ENCODE measurements around the gene MAP9. TPM values are rescaled to one million over a fixed set of nuclear protein-coding genes. Genes with fewer than 3 reads are reported as not detected.
"Not testable (repeated sequence)": the region's sequence is repeated elsewhere in the genome, so short reads cannot be mapped to it uniquely, and the experiment has no call there.

The MAP9 gene
- total RNA-seq: 10 to 100 TPM; 19.5 to 29.7 TPM
- total RNA-seq: 13.1 to 19.5 reads per million in 2 donors

- Mint-ChIP-seq H3K4me1 (peaks cover 8% of the 10 kb centered on the region), H3K4me3 (peak within 1 kb of the TSS; percentile 89), H3K36me3 (ENCODE audit: low read depth) (no peaks in the 10 kb centered on the region), H3K27me3 (no peaks in the 10 kb centered on the region), H3K27ac (peak within 1 kb of the TSS; percentile 94)
- ATAC-seq: peak; percentile 90
- DNase-seq: peak; percentile 72 to 84 (median 80)
- no peaks in the 10 kb centered on the region for H3K9me3 ChIP-seq (ENCODE audit: control insufficient read depth, low read length, poor library complexity, severe bottlenecking)
These were observed at the start of gene MAP9 for GRCh38 chr4:155376387-155377268. MAP9 (minus strand) TSS chr4:155376965; CDS start chr4:155375850, 1,115 bp downstream.

DNA sequence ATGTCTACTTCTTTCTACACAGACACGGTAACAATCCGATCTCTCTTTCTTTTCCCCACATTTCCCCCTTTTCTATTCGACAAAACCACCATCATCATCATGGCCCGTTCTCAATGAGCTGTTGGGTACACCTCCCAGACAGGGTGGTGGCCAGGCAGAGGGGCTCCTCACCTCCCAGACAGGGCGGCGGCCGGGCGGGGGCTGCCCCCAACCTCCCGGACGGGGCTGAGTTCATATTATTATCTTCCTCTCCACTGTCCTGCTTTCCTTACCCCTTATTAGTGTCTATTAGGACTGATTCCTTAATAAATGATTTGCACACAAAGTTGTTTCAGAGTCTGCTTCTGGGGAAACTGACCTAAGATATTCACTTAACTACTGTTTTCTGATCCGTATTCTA lies 48.0 kb upstream of the MAP9 start:
- not testable (repeated sequence) for H3K27ac Mint-ChIP-seq; DNase-seq; H3K4me3 Mint-ChIP-seq; H3K4me1 Mint-ChIP-seq; H3K9me3 ChIP-seq (ENCODE audit: control insufficient read depth, low read length, poor library complexity, severe bottlenecking); ATAC-seq; H3K36me3 Mint-ChIP-seq (ENCODE audit: low read depth)
- H3K27me3 Mint-ChIP-seq: peaks cover 36% of the 10 kb centered on the region

DNA sequence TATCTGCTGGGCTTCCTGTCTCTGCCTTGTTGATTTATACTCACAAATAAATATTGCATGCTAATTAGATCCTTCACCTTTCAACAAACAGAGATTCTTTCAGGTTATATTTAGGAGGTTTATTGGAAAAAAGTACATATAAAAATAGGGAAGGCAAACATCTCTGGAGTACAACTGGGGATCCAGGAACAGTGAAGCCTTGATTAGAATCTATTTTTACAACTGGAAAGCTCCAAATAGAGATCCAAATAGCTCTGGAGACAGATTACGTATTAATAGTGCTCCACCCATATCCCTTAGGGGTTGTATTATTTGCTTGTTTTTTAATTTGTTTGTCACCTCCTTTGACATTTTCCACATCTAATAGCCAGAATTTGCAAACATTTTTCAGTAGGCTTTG lies 46.9 kb upstream of the MAP9 start:
- Mint-ChIP-seq H3K36me3 (ENCODE audit: low read depth) (no peaks in the 10 kb centered on the region), H3K27me3 (peaks cover 29% of the 10 kb centered on the region), H3K4me1 (no peaks in the 10 kb centered on the region), H3K4me3 (no peak overlapping the region), H3K27ac (no peak overlapping the region)
- ATAC-seq: no peak
- no peak for DNase-seq
- no peaks in the 10 kb centered on the region for H3K9me3 ChIP-seq (ENCODE audit: control insufficient read depth, low read length, poor library complexity, severe bottlenecking)

DNA sequence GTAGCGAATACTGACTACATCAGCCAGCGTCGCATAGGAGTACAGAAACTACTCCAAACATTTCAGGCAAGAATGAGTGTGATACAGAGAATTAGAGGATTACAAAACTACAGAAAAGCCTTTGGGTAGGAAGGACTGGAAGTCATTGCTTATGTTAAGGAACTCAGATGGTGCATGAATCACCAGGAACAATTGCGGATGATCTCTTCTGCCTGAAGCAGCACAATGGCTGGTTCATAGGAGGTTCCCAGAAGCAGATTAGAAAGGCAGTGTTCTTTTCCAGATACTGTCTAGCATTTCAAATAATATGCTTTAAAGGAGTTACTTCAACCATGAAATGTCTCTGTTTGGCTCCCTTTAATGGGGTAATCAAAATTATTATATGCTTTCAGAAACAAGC lies 42.5 kb upstream of the MAP9 start:
- no peak for DNase-seq

DNA sequence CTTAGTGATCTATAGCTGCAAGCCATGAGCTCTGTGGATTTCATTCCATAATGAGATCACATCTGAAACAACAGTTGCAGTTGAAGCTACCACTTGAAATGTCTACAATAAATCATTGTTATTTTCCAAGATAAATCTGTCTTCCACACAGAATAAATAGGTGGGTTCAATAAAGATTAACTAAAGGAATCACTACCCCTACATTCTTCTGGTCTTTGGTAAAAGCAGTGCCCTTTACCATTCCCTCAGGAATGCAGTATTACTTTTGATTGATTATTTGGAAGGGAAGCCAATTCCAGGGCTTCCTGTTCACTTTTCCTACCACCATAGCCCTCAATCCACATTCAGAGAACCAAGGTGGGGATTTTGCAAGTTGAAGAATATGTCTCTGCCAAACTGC lies 38.9 kb upstream of the MAP9 start:
- Mint-ChIP-seq H3K4me1 (no peaks in the 10 kb centered on the region), H3K36me3 (ENCODE audit: low read depth) (peaks cover 2% of the 10 kb centered on the region), H3K4me3 (no peak overlapping the region), H3K27ac (no peak overlapping the region), H3K27me3 (peaks cover 5% of the 10 kb centered on the region)
- ATAC-seq (no peak), DNase-seq (no peak)
- no peaks in the 10 kb centered on the region for H3K9me3 ChIP-seq (ENCODE audit: control insufficient read depth, low read length, poor library complexity, severe bottlenecking)

More for the DNA sequence above, 42.5 kb upstream of the MAP9 start:
- Mint-ChIP-seq H3K27me3 (peaks cover 29% of the 10 kb centered on the region), H3K4me1 (no peaks in the 10 kb centered on the region), H3K4me3 (no peak overlapping the region), H3K27ac (no peak overlapping the region), H3K36me3 (ENCODE audit: low read depth) (no peaks in the 10 kb centered on the region)
- no peak for ATAC-seq
- no peaks in the 10 kb centered on the region for H3K9me3 ChIP-seq (ENCODE audit: control insufficient read depth, low read length, poor library complexity, severe bottlenecking)

DNA sequence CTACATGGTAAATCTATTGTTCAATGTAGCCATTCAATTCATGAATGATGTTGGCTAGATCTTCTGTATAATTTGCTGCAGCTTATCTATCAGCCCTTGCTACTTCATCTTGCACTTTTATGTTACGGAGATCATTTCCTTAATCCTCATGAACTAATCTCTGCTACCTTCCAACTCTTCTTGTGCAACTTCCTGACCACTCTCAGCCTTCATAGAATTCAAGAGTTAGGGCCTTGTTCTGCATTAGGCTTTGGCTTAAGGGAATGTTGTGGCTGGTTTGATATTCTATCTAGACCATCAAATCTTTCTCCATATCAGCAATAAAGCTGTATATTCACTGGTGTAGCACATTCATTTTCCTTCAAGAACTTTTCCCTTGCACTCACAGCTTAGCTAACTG lies 36.7 kb upstream of the MAP9 start:
- DNase-seq (no peak), ATAC-seq (no peak)
- H3K4me3 Mint-ChIP-seq: no peak overlapping the region
- no peaks in the 10 kb centered on the region for H3K4me1 Mint-ChIP-seq
- no peaks in the 10 kb centered on the region for H3K9me3 ChIP-seq (ENCODE audit: control insufficient read depth, low read length, poor library complexity, severe bottlenecking)
- H3K27ac Mint-ChIP-seq: no peak overlapping the region
- H3K36me3 Mint-ChIP-seq (ENCODE audit: low read depth): peaks cover 2% of the 10 kb centered on the region
- peaks cover 9% of the 10 kb centered on the region for H3K27me3 Mint-ChIP-seq

GRCh38 chr4:155411546-155411945 lies 34.8 kb upstream of the MAP9 start:
- Mint-ChIP-seq H3K27ac (no peak overlapping the region), H3K4me3 (no peak overlapping the region), H3K27me3 (peaks cover 14% of the 10 kb centered on the region), H3K36me3 (ENCODE audit: low read depth) (peaks cover 2% of the 10 kb centered on the region), H3K4me1 (no peaks in the 10 kb centered on the region)
- ATAC-seq (no peak), DNase-seq (no peak)
- no peaks in the 10 kb centered on the region for H3K9me3 ChIP-seq (ENCODE audit: control insufficient read depth, low read length, poor library complexity, severe bottlenecking)

- Mint-ChIP-seq H3K27me3 (peaks cover 20% of the 10 kb centered on the region), H3K4me1 (no peaks in the 10 kb centered on the region), H3K36me3 (ENCODE audit: low read depth) (peaks cover 2% of the 10 kb centered on the region), H3K27ac (no peak overlapping the region), H3K4me3 (no peak overlapping the region)
- DNase-seq (no peak), ATAC-seq (no peak)
- no peaks in the 10 kb centered on the region for H3K9me3 ChIP-seq (ENCODE audit: control insufficient read depth, low read length, poor library complexity, severe bottlenecking)
These were observed 32.0 kb upstream of the MAP9 start for GRCh38 chr4:155408796-155409195.

GRCh38 chr4:155407480-155407879 lies 30.7 kb upstream of the MAP9 start:
- no peaks in the 10 kb centered on the region for H3K4me1 Mint-ChIP-seq
- peaks cover 25% of the 10 kb centered on the region for H3K27me3 Mint-ChIP-seq
- ATAC-seq: no peak
- no peak overlapping the region for H3K27ac Mint-ChIP-seq
- H3K4me3 Mint-ChIP-seq: no peak overlapping the region
- H3K9me3 ChIP-seq (ENCODE audit: control insufficient read depth, low read length, poor library complexity, severe bottlenecking): no peaks in the 10 kb centered on the region
- DNase-seq: no peak
- peaks cover 2% of the 10 kb centered on the region for H3K36me3 Mint-ChIP-seq (ENCODE audit: low read depth)

GRCh38 chr4:155405059-155405458 lies 28.3 kb upstream of the MAP9 start:
- Mint-ChIP-seq H3K36me3 (ENCODE audit: low read depth) (no peaks in the 10 kb centered on the region), H3K4me1 (peaks cover 3% of the 10 kb centered on the region), H3K27me3 (peaks cover 29% of the 10 kb centered on the region)

DNA sequence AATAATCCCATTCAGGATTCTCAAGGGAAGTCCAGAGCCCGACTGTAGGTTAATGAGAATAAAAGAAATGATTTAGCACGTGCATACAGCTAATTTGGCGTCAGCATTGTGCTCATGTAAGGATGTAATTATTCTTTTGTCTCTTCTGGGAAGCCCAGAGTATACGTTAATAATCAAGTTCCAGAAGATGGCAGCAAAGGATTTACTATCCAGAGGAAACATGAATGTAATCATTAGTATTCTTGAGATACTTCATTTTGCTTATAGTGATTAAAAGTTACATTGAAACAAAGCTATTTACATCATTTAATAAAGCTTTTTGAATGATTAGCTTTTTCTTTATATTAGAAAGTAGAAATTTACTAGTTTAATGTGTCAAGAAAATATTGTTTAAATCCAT lies 27.1 kb upstream of the MAP9 start:
- no peak overlapping the region for H3K4me3 Mint-ChIP-seq
- DNase-seq: no peak
- peaks cover 3% of the 10 kb centered on the region for H3K4me1 Mint-ChIP-seq

More at GRCh38 chr4:155405059-155405458, 28.3 kb upstream of the MAP9 start:
- no peak overlapping the region for H3K27ac Mint-ChIP-seq
- no peak for ATAC-seq
- H3K9me3 ChIP-seq (ENCODE audit: control insufficient read depth, low read length, poor library complexity, severe bottlenecking): no peaks in the 10 kb centered on the region
- DNase-seq: no peak
- no peak overlapping the region for H3K4me3 Mint-ChIP-seq

GRCh38 chr4:155402941-155403340 lies 26.2 kb upstream of the MAP9 start:
- H3K27me3 Mint-ChIP-seq: peaks cover 34% of the 10 kb centered on the region
- H3K4me3 Mint-ChIP-seq: no peak overlapping the region
- ATAC-seq: no peak
- H3K27ac Mint-ChIP-seq: no peak overlapping the region
- H3K9me3 ChIP-seq (ENCODE audit: control insufficient read depth, low read length, poor library complexity, severe bottlenecking): no peaks in the 10 kb centered on the region
- no peaks in the 10 kb centered on the region for H3K36me3 Mint-ChIP-seq (ENCODE audit: low read depth)
- no peak for DNase-seq
- H3K4me1 Mint-ChIP-seq: peaks cover 3% of the 10 kb centered on the region

More for the DNA sequence above, 27.1 kb upstream of the MAP9 start:
- Mint-ChIP-seq H3K27ac (no peak overlapping the region), H3K27me3 (peaks cover 33% of the 10 kb centered on the region), H3K36me3 (ENCODE audit: low read depth) (no peaks in the 10 kb centered on the region)
- H3K9me3 ChIP-seq (ENCODE audit: control insufficient read depth, low read length, poor library complexity, severe bottlenecking): no peaks in the 10 kb centered on the region
- no peak for ATAC-seq

DNA sequence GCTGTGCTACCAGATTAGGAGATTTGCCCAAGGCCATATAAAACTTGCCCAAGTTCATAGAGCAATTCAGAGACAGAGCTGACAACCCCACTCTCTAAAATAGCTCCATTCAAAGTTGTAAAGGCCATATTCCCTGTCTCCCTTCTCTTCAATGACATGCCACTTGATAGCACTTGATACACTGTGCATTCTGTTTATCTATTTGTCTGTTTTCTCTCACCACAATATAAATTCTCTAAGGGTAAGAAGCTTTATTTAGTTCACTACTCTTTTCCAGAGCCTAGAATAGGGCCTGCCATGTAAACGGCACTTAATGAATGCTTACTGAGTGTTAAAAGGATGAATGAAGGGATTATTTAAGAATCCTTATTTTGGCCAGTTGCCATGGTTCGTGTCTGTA lies 24.1 kb upstream of the MAP9 start:
- Mint-ChIP-seq H3K4me1 (peaks cover 3% of the 10 kb centered on the region), H3K36me3 (ENCODE audit: low read depth) (no peaks in the 10 kb centered on the region), H3K27ac (no peak overlapping the region), H3K4me3 (no peak overlapping the region), H3K27me3 (peaks cover 29% of the 10 kb centered on the region)
- ATAC-seq: no peak
- DNase-seq: no peak
- H3K9me3 ChIP-seq (ENCODE audit: control insufficient read depth, low read length, poor library complexity, severe bottlenecking): no peaks in the 10 kb centered on the region

Measured in T-helper 17 cell (primary cell).